Stomach (tissue), 4 donors: ENCODE data around the gene TRAF6.

Source experiments
- EP300 ChIP-seq: sonication (generic); formaldehyde crosslinking; IDR thresholded peaks from one replicate; pipeline ENCODE4 v1.6.1; 2017; ENCODE audit warnings: antibody characterized with exemption
- POLR2A ChIP-seq, 4 donors: fragments of 450-650 bp; IDR thresholded peaks; one replicate each; pipeline ENCODE4 v1.6.1; 2016; ENCODE audit warnings: antibody characterized with exemption in 4 of 4, control low read depth in 2 of 4, mild to moderate bottlenecking in 1 of 4, moderate library complexity in 1 of 4
- POLR2AphosphoS5 ChIP-seq, 3 donors: sonication (generic); formaldehyde crosslinking; IDR thresholded peaks; one replicate each; pipeline ENCODE4 v1.6.1; 2016; ENCODE audit warnings: antibody characterized with exemption in 3 of 3
- TF ChIP-seq, protein P1 (sequence below), 7 experiments: fragments of 450-650 bp in 4 of 7; fragments of 200-600 bp in 3 of 7; sonication (generic) in 3 of 7; IDR thresholded peaks; one replicate each; pipeline ENCODE4 v1.5.1; 2016 to 2019; ENCODE audit warnings: antibody characterized with exemption in 7 of 7, control low read depth in 2 of 7, mild to moderate bottlenecking in 1 of 7

DNA sequence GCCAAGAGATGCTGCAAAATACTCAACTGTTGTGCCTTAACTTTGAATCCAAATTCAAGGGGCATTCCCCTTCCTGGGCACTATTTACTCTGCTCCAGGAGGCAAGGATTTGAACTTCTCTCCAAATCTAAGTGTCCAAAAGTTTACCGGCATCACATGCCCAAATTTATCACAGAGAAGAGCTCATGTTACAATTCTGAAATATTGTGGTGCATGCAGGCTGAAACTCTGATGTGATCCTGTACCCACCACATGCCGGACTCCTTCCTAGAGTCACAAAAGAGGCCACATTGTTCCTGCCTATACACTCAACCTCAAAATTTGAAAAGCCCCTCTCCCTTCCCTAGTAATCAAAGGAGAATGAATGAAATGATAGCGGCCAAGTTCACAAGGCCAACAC lies 1.3 kb downstream of the TRAF6 start:
- TF ChIP-seq, protein P1, sequence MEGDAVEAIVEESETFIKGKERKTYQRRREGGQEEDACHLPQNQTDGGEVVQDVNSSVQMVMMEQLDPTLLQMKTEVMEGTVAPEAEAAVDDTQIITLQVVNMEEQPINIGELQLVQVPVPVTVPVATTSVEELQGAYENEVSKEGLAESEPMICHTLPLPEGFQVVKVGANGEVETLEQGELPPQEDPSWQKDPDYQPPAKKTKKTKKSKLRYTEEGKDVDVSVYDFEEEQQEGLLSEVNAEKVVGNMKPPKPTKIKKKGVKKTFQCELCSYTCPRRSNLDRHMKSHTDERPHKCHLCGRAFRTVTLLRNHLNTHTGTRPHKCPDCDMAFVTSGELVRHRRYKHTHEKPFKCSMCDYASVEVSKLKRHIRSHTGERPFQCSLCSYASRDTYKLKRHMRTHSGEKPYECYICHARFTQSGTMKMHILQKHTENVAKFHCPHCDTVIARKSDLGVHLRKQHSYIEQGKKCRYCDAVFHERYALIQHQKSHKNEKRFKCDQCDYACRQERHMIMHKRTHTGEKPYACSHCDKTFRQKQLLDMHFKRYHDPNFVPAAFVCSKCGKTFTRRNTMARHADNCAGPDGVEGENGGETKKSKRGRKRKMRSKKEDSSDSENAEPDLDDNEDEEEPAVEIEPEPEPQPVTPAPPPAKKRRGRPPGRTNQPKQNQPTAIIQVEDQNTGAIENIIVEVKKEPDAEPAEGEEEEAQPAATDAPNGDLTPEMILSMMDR (IDR thresholded peaks at IDR 0.05): no peak
- no peak for TF ChIP-seq POLR2AphosphoS5 (IDR thresholded peaks at IDR 0.05)
- no peak for TF ChIP-seq POLR2A (IDR thresholded peaks at IDR 0.05)
- no peak for TF ChIP-seq EP300
